ENCODE results near the gene LARGE1. TPM values are rescaled to one million over a fixed set of nuclear protein-coding genes. Genes with fewer than 3 reads are reported as not detected.
A peak's percentile ranks its signal among the peaks of the same experiment; 100 is the strongest.

LARGE1 gene
- total and polyA plus RNA-seq, 2 of the 4 experiments (the other 2 are of a cell fraction) = 6.2 to 12.4 TPM

DNA sequence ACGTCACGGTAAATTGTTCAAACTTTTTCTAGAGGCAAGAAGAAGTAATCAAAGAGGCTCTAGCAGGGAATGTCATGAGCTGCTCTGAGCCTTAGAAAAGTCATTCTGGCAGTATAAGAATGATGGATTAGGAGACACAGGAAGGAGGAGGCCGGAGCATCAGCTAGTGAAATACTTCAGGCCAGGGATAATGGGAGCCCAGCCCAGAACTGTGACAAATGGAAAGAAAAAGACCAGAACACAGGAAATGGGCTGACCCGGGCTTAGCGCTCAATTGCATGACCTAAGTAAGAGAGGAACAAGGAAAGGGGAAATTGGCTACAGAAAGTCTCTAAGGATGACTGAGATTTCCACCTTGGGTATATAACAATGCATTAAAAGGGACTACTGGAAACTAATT is 108.6 kb downstream of the LARGE1 start:
- Histone ChIP-seq H3K9ac (ENCODE audit: low read depth, low read length) (no peak overlapping the region), H2AK9ac (replicated peaks; ENCODE audit: low read depth, low read length, poor library complexity) (no peak overlapping the region), H4K8ac (ENCODE audit: low read depth in 2 of 2, low read length in 2 of 2) (peak overlapping the region in 1 of 2 experiments; percentile 34; a peak in 1 of 4 replicates), H3K9me3 (ENCODE audit: control insufficient read depth, insufficient read depth, low read length) (no peaks in the 10 kb centered on the region), H2BK120ac (ENCODE audit: low read depth, low read length) (no peak overlapping the region), H3K4me2 (ENCODE audit: low read depth, low read length) (peak overlapping the region; percentile 4), H3K4ac (ENCODE audit: low read depth, low read length) (peak overlapping the region; percentile 9; the same call in 1 of the 2 replicates), H3K14ac (replicated peaks; ENCODE audit: low read depth, low read length) (no peak overlapping the region), H3K9me1 (ENCODE audit: insufficient read depth, low read length) (peaks cover 7% of the 10 kb centered on the region), H2BK20ac (ENCODE audit: low read depth, low read length) (no peak overlapping the region), H3K4me3 (ENCODE audit: insufficient read depth, low read depth, low read length) (no peak overlapping the region), H2AK5ac (ENCODE audit: low read depth, low read length) (no peak overlapping the region), H4K20me1 (ENCODE audit: insufficient read depth, low read length) (no peaks in the 10 kb centered on the region), H4K5ac (ENCODE audit: low read depth, low read length) (no peak overlapping the region), H3K23ac (ENCODE audit: low read depth, low read length) (no peak overlapping the region), H3K4me1 (ENCODE audit: control insufficient read depth, insufficient read depth, low read length) (peaks cover 12% of the 10 kb centered on the region), H3K27ac (ENCODE audit: insufficient read depth, low read length) (no peak overlapping the region), H4K91ac (ENCODE audit: insufficient read depth, low read depth, low read length) (no peak overlapping the region), H2BK15ac (ENCODE audit: low read depth, low read length) (no peak overlapping the region; the same call in 2 of the 3 replicates), H3K27me3 (ENCODE audit: control insufficient read depth, insufficient read depth, low read length) (no peaks in the 10 kb centered on the region), H2AFZ (replicated peaks; ENCODE audit: low read length, poor library complexity) (no peak overlapping the region), H3K79me1 (ENCODE audit: low read depth in 1 of 2, low read length in 2 of 2) (peaks cover 9 to 19% of the 10 kb centered on the region in 2 experiments; a peak in 3 of 4 replicates), H3K56ac (ENCODE audit: extremely low read depth, insufficient read depth, low read length) (no peak overlapping the region), H3K18ac (ENCODE audit: low read depth, low read length) (no peak overlapping the region; the same call in 1 of the 2 replicates), H2BK5ac (ENCODE audit: low read depth, low read length, poor library complexity, severe bottlenecking) (no peak overlapping the region), H3K36me3 (ENCODE audit: control insufficient read depth, insufficient read depth, low read length) (no peaks in the 10 kb centered on the region)
- POLR2A ChIA-PET (ENCODE audit: unreplicated experiment) = no interaction called here
- DNase-seq (peak; percentile 79), ATAC-seq (ENCODE audit: low read depth) (peak; percentile 82)
- intact Hi-C loops (cut with micrococcal nuclease) = no loop called here
- no TSS peak for BruUV-seq (replicated peaks)
- CTCF ChIA-PET = interaction anchor here (1.3 kb wide), 1 partner anchor 9 kb away, joined by 3 read pairs; no protein-coding TSS in a partner anchor
- TF ChIP-seq RAD21 (IDR thresholded peaks at IDR 0.05; ENCODE audit: low read length) (no peak), MAFK (IDR thresholded peaks at IDR 0.05; ENCODE audit: low read depth, low read length) (no peak)
- dilution Hi-C loops (cut with HindIII; ENCODE audit: low sequenced_read_pairs, unreplicated experiment) = no loop called here
- in situ Hi-C loops (cut with MboI; ENCODE audit: low sequenced_read_pairs) = no loop called here
- 6% methylated on average over 3 of the region's 5 CpGs; no CpG with 5 or more reads in 1 of the 2 experiments for WGBS, 2 experiments (ENCODE audit: extremely low coverage in 2 of 2, insufficient read length in 1 of 2)

All from IMR-90 (cell line).